CD14-positive monocyte (primary cell): ENCODE measurements around the gene APC2. TPM values are rescaled to one million over a fixed set of nuclear protein-coding genes. Genes with fewer than 3 reads are reported as not detected.
A peak's percentile ranks its signal among the peaks of the same experiment; 100 is the strongest.

Experiments used
- DNase-seq, 3 donors: peaks; one replicate each; pipeline ENCODE4 v3.0.0-alpha.2; 2011 to 2022
- H2AFZ ChIP-seq: 2 replicates; pipeline ENCODE4 v1.6.0; 2012; ENCODE audit warnings: mild to moderate bottlenecking, low read depth, low read length, inconsistent platforms; ENCODE audit not compliant: insufficient read depth, poor library complexity, severe bottlenecking
- H3K27ac ChIP-seq, 2 donors: 1 replicate in 1 of 2; 2 replicates in 1 of 2; pipeline ENCODE4 v1.5.1; 2012 to 2013; ENCODE audit warnings: low read length in 2 of 2, control low read depth in 1 of 2, inconsistent platforms in 1 of 2, low read depth in 1 of 2, mild to moderate bottlenecking in 1 of 2
- H3K27me3 ChIP-seq, 2 donors: one replicate each; pipeline versions ENCODE4 v1.6.0 to v1.6.1; 2011 to 2013; ENCODE audit warnings: low read length in 2 of 2; ENCODE audit not compliant: control insufficient read depth in 2 of 2, insufficient read depth in 2 of 2
- H3K36me3 ChIP-seq, 2 donors: replicated peaks in 1 of 2; 1 replicate in 1 of 2; 2 replicates in 1 of 2; pipeline versions ENCODE4 v1.5.1 to v1.6.1; 2012 to 2013; ENCODE audit warnings: low read length in 2 of 2, control low read depth in 1 of 2, inconsistent platforms in 1 of 2, mild to moderate bottlenecking in 1 of 2; ENCODE audit not compliant: insufficient read depth in 2 of 2, control insufficient read depth in 1 of 2
- H3K4me1 ChIP-seq, 2 donors: 1 replicate in 1 of 2; 2 replicates in 1 of 2; pipeline versions ENCODE4 v1.5.1 to v1.6.1; 2012 to 2013; ENCODE audit warnings: low read length in 2 of 2, control low read depth in 1 of 2, inconsistent platforms in 1 of 2, mild to moderate bottlenecking in 1 of 2, moderate library complexity in 1 of 2; ENCODE audit not compliant: insufficient read depth in 2 of 2, control insufficient read depth in 1 of 2
- H3K4me2 ChIP-seq: replicated peaks from 2 replicates; pipeline ENCODE3; 2012; ENCODE audit warnings: low read length, moderate library complexity, mild to moderate bottlenecking; ENCODE audit not compliant: poor library complexity, severe bottlenecking; ENCODE audit errors: extremely low read depth
- H3K4me3 ChIP-seq, 3 experiments: fragments of 200-600 bp in 1 of 3; sonication (generic) in 1 of 3; replicated peaks in 1 of 3; 1 replicate in 2 of 3; 2 replicates in 1 of 3; pipeline ENCODE4 v1.5.1; 2011 to 2013; ENCODE audit warnings: low read length in 3 of 3, mild to moderate bottlenecking in 3 of 3, control low read depth in 2 of 3, low read depth in 2 of 3, inconsistent platforms in 1 of 3, moderate library complexity in 1 of 3
- H3K79me2 ChIP-seq: 2 replicates; pipeline ENCODE4 v1.6.0; 2012; ENCODE audit warnings: mild to moderate bottlenecking, control low read depth, inconsistent platforms, low read length, moderate library complexity; ENCODE audit not compliant: insufficient read depth
- H3K9ac ChIP-seq: 2 replicates; pipeline ENCODE4 v1.6.0; 2017; ENCODE audit warnings: low read length, mild to moderate bottlenecking; ENCODE audit not compliant: insufficient read depth, poor library complexity, severe bottlenecking
- H3K9me3 ChIP-seq, 2 donors: replicated peaks in 1 of 2; 1 replicate in 1 of 2; 2 replicates in 1 of 2; pipeline versions ENCODE4 v1.5.1 to v1.6.1; 2012 to 2013; ENCODE audit warnings: low read length in 2 of 2, control low read depth in 1 of 2; ENCODE audit not compliant: control insufficient read depth in 1 of 2, insufficient read depth in 1 of 2
- H4K20me1 ChIP-seq: 2 replicates; pipeline ENCODE4 v1.6.0; 2012; ENCODE audit warnings: mild to moderate bottlenecking, low read length, control low read depth, moderate library complexity; ENCODE audit not compliant: insufficient read depth
- H3K27ac Mint-ChIP-seq, 7 donors: one replicate each; pipeline ENCODE4 v1.8.0; 2020; ENCODE audit warnings: mild to moderate bottlenecking in 7 of 7, mixed read lengths in 7 of 7, moderate library complexity in 6 of 7, inconsistent platforms in 2 of 7
- H3K27me3 Mint-ChIP-seq, 3 donors: one replicate each; pipeline ENCODE4 v1.8.0; 2021 to 2022; ENCODE audit warnings: low read depth in 3 of 3, mild to moderate bottlenecking in 3 of 3, mixed read lengths in 3 of 3, moderate library complexity in 3 of 3, inconsistent platforms in 1 of 3
- H3K36me3 Mint-ChIP-seq, 2 donors: one replicate each; pipeline ENCODE4 v1.8.0; 2020; ENCODE audit warnings: mixed read lengths in 2 of 2, inconsistent platforms in 1 of 2, mild to moderate bottlenecking in 1 of 2
- H3K4me1 Mint-ChIP-seq: one replicate; pipeline ENCODE4 v1.8.0; 2020; ENCODE audit warnings: mild to moderate bottlenecking, mixed read lengths
- H3K4me3 Mint-ChIP-seq, 2 donors: one replicate each; pipeline ENCODE4 v1.8.0; 2020; ENCODE audit warnings: mild to moderate bottlenecking in 2 of 2, mixed read lengths in 2 of 2, moderate library complexity in 1 of 2
- H3K9me3 Mint-ChIP-seq, 7 donors: one replicate each; pipeline ENCODE4 v1.8.0; 2020 to 2022; ENCODE audit warnings: mixed read lengths in 7 of 7, mild to moderate bottlenecking in 6 of 7, moderate library complexity in 6 of 7, inconsistent platforms in 2 of 7
- WGBS: methylation state at CpG from one replicate; pipeline ENCODE4 v1.1.5; 2013; ENCODE audit warnings: missing lambda C conversion rate; ENCODE audit not compliant: insufficient coverage; 5-methylcytosine and 5-hydroxymethylcytosine counted together
- intact Hi-C, 2 donors: fragments of 100-400 bp; cut with micrococcal nuclease; formaldehyde crosslinking; loops; one replicate each; pipeline versions ENCODE4 v1.15.0 to v1.15.1; 2023
- polyA plus RNA-seq, 3 donors: library from polyadenylated mRNA; depleted of rRNA in 1 of 3; unstranded in 2 of 3; stranded (reverse) in 1 of 3; fragments of 300-500 nt in 2 of 3; fragments of >200 nt in 1 of 3; fragmentation: Illumina TruSeq in 2 of 3; gene quantifications; 1 replicate in 2 of 3; 2 replicates in 1 of 3; pipeline ENCODE4 v1.2.3, GENCODE V29; 2012 to 2021
- TF ChIP-seq, protein P1 (sequence below): fragments of 200-600 bp; IDR thresholded peaks from one replicate; pipeline ENCODE4 v1.8.0; 2022; ENCODE audit warnings: antibody characterized with exemption, mild to moderate bottlenecking

The APC2 gene
- polyA plus RNA-seq, 3 donors: 0.04 TPM; not detected in 2

- peaks cover 9 to 29% (median 27%) of the 10 kb centered on the region in 3 donors for H3K27me3 Mint-ChIP-seq
- Histone ChIP-seq H3K27me3 (peaks cover 0 to 21% of the 10 kb centered on the region in 2 donors), H3K4me3 (peak within 1 kb of the TSS; percentile 36 to 81 (median 54)), H4K20me1 (no peaks in the 10 kb centered on the region), H3K4me1 (peaks cover 18 to 35% of the 10 kb centered on the region in 2 donors), H2AFZ (peak within 1 kb of the TSS; percentile 91), H3K9me3 (no peaks in the 10 kb centered on the region), H3K4me2 (peak within 1 kb of the TSS; percentile 94), H3K27ac (peak within 1 kb of the TSS in 1 of 2 donors; percentile 17), H3K36me3 (no peaks in the 10 kb centered on the region), H3K79me2 (no peaks in the 10 kb centered on the region), H3K9ac (peak within 1 kb of the TSS; percentile 56)
- peaks cover 20% of the 10 kb centered on the region for H3K4me1 Mint-ChIP-seq
- H3K9me3 Mint-ChIP-seq: peaks cover 0 to 6% (median 0%) of the 10 kb centered on the region in 7 donors
- TF ChIP-seq, protein P1, sequence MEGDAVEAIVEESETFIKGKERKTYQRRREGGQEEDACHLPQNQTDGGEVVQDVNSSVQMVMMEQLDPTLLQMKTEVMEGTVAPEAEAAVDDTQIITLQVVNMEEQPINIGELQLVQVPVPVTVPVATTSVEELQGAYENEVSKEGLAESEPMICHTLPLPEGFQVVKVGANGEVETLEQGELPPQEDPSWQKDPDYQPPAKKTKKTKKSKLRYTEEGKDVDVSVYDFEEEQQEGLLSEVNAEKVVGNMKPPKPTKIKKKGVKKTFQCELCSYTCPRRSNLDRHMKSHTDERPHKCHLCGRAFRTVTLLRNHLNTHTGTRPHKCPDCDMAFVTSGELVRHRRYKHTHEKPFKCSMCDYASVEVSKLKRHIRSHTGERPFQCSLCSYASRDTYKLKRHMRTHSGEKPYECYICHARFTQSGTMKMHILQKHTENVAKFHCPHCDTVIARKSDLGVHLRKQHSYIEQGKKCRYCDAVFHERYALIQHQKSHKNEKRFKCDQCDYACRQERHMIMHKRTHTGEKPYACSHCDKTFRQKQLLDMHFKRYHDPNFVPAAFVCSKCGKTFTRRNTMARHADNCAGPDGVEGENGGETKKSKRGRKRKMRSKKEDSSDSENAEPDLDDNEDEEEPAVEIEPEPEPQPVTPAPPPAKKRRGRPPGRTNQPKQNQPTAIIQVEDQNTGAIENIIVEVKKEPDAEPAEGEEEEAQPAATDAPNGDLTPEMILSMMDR: no peak
- intact Hi-C loops: loop anchor here in 1 of 2 donors (5.0 kb wide), 1 partner anchor 77 kb away; the partner anchor contains the start of gene MEX3D
- peak; percentile 95 to 98 (median 98) for DNase-seq
- WGBS: 0% methylated on average over 70 of the region's 74 CpGs
- no peaks in the 10 kb centered on the region for H3K36me3 Mint-ChIP-seq
- H3K4me3 Mint-ChIP-seq: peak within 1 kb of the TSS; percentile 86 to 93
- H3K27ac Mint-ChIP-seq: peak within 1 kb of the TSS; percentile 79 to 96 (median 92)
Observed at GRCh38 chr19:1490311-1491113, 40.6 kb downstream of the APC2 start, which contains the start of gene PCSK4. TSS of gene PCSK4 (minus strand) at chr19:1490350. CDS start at chr19:1490346, 4 bp downstream.

GRCh38 chr19:1491114-1491848 is 41.4 kb downstream of the APC2 start, which contains the start of gene REEP6:
TSS of gene REEP6 (plus strand) at chr19:1491181. CDS start at chr19:1491270, 89 bp downstream.
- peaks cover 0 to 6% (median 0%) of the 10 kb centered on the region in 7 donors for H3K9me3 Mint-ChIP-seq
- Histone ChIP-seq H3K4me2 (peak within 1 kb of the TSS; percentile 94), H3K4me3 (peak within 1 kb of the TSS; percentile 36 to 81 (median 54)), H3K27me3 (peaks cover 0 to 21% of the 10 kb centered on the region in 2 donors), H3K27ac (peak within 1 kb of the TSS in 1 of 2 donors; percentile 17), H4K20me1 (no peaks in the 10 kb centered on the region), H3K9me3 (no peaks in the 10 kb centered on the region), H2AFZ (peak within 1 kb of the TSS; percentile 91), H3K79me2 (no peaks in the 10 kb centered on the region), H3K36me3 (no peaks in the 10 kb centered on the region), H3K4me1 (peaks cover 18 to 35% of the 10 kb centered on the region in 2 donors), H3K9ac (peak within 1 kb of the TSS; percentile 56)
- H3K36me3 Mint-ChIP-seq: no peaks in the 10 kb centered on the region
- H3K4me3 Mint-ChIP-seq: peak within 1 kb of the TSS; percentile 86 to 93
- H3K4me1 Mint-ChIP-seq: peaks cover 20% of the 10 kb centered on the region
- TF ChIP-seq, protein P1: no peak
- no peak for DNase-seq
- peak within 1 kb of the TSS; percentile 79 to 96 (median 92) for H3K27ac Mint-ChIP-seq
- peaks cover 9 to 30% (median 29%) of the 10 kb centered on the region in 3 donors for H3K27me3 Mint-ChIP-seq
- intact Hi-C loops: loop anchor here in 1 of 2 donors (5.0 kb wide), 1 partner anchor 76 kb away; the partner anchor contains the start of gene MEX3D
- 2% methylated on average over 68 of the region's 73 CpGs for WGBS
